Activated gamma-delta T cell treated with Interleukin-2 at 50 U/mL for 16 hours (primary cell): Measurements from ENCODE around the gene NKX1-1.
A peak's percentile ranks its signal among the peaks of the same experiment; 100 is the strongest.

Source experiments
- DNase-seq: peaks from one replicate; pipeline ENCODE4 v3.0.0-alpha.2; 2020

NKX1-1 gene

DNA sequence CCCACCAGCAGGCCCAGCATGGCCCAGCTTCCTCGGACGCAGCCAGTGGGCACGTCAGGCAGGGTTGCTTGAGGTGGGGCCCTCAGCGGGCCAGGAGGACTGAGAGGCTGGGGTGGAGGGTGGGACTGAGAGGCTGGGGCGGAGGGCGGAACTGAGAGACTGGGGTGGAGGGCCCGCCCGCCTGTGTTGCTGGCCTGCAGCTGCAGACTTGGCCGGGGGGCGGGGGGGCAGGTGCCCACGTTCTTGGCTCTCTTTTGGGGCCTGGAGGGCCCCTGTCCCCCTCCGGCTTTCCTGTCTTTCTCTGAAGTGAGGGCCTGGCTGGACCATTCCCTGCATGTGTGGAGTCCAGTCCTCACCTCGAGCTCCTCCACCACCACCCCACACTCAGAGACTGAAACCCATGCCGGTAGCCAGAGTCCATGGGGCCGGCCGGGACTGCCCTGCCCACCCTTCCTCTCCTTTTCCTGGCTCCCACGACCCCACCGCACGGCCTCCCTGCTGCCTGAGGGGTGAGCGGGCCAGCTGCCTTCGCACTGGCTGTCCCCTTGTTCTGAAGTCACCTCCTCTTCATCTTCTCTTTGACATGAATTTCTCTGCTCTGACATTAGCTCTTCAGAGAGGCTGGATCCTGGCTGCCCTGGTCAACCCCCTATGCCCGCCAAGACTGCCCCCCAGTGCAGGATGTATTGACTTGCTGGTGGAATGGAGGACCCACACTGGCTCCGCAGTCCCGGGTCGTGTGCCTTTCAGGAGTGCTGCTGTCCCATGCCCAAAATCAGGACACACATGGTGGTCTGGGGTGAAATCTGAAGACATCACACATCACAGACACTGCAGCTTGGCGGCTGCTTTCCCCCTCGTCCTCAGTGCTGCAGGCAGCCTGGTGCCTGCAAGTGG lies 10.1 kb upstream of the NKX1-1 start:
- DNase-seq = peak; percentile 2

DNA sequence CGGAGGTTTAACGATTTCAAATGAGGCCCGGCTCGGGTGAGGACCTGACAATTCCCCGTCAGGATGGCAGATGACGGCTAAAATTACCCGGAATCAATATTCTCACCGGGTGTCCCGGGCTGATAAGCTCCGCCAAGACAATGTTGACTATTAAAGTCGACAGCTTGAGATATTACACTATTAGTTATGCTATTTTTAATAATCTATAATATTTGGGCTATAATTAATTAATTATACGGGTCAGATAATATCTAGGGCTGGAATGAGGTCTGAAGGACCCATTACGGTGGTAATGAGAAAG lies 9.4 kb upstream of the NKX1-1 start:
- no peak for DNase-seq

GRCh38 chr4:1414831-1415680 lies 8.8 kb upstream of the NKX1-1 start:
- DNase-seq = peak; percentile 2

DNA sequence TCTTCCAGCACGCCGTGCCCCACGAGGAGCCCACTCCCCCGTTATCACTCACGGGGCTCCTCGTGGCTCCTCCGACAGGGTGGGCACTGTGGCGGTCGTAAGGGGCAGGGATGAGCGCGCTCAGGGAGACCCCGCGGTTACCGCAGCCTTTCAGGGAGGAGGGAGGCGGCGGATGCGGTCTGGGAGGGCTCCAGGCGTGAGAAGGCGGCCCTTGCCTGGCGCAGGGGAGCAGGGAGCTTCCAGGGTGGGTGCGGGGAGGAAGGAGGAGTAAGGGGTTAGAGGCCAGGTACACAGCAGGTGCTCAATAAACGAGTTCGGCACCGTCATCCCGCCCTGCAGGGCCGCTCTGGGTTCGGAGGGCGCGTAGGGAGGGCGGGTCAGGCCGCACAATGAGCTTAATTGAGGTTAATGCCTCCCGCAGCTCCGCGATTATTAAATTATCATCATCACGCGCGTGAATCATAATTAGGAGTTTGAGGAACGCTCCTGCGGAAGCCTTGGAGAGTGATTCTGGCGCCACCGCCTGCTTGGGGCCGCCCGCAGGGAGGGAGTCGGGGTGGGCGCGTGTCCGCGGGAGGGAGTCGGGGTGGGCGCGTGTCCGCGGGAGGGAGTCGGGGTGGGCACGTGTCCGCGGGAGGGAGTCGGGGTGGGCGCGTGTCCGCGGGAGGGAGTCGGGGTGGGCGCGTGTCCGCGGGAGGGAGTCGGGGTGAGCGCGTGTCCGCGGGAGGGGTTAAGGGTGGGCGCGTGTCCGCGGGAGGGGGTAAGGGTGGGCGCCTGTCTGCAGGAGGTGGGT lies 7.6 kb upstream of the NKX1-1 start:
- DNase-seq = no peak

DNA sequence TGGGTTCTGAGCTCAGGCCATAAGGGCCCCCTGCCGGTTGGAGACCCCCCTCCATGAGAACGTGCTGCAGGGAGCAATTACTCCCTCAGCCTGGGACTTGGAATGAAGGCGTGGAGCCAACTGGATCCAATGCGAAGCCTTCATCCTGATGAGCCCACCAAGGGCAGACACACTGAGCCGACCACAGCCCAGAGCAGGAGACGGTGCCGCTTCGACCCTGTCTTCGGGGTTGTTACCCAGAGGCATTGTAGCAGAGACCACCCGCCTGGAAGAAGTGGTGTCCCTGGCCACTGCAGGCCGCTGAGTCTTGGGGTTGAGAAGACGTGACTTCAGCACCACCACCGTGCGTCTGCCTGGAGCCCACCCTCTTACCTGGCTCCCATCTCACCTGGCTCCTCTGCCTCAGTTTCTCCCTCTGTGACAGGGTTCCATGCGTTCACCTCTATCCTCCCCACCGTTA lies 7.0 kb upstream of the NKX1-1 start:
- DNase-seq = peak; percentile 1

DNA sequence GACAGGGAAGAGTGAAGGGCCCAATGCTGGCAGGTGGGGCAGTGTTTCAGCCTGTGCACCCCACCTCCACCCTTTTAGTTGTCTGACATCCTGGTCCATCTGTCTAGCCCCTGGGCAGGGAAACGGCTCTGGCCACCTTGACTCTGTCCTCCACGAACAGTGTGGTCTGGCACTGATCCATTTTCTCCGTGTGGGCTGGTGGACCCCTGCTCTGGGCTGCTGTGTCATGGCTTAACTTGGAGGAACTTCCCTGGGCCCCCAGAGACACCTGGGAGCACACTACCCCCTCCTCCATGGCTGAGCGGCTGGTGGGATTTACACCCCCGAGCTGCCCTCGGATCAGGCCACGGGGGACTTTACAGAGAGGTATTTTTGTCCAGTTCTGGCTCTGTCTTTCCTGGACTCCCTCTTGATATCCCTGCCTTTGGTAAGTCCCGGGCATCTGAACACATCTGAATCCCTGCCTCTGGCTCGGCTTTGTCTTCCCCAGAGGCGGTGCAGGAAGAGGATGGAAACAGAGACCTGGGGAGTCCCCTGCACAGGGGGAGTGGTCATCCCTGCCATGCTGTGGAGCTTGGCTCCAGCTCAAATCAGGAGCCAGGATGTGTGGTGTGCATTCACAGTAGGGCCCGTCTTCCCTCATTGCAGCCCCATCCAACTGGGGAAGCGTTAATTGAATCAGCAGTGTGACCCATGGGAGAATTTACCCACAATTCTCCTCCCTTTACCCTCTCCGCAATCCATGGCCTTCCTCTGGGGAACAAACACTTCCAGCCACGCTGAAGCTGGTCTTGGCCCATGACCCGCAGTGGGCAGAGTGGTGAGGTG lies 6.3 kb upstream of the NKX1-1 start:
- peak; percentile 1 for DNase-seq

- DNase-seq = peak; percentile 1
These were observed 5.5 kb upstream of the NKX1-1 start for GRCh38 chr4:1411436-1412375.

- peak; percentile 37 for DNase-seq
These were observed 4.5 kb upstream of the NKX1-1 start for GRCh38 chr4:1410491-1411325.

DNA sequence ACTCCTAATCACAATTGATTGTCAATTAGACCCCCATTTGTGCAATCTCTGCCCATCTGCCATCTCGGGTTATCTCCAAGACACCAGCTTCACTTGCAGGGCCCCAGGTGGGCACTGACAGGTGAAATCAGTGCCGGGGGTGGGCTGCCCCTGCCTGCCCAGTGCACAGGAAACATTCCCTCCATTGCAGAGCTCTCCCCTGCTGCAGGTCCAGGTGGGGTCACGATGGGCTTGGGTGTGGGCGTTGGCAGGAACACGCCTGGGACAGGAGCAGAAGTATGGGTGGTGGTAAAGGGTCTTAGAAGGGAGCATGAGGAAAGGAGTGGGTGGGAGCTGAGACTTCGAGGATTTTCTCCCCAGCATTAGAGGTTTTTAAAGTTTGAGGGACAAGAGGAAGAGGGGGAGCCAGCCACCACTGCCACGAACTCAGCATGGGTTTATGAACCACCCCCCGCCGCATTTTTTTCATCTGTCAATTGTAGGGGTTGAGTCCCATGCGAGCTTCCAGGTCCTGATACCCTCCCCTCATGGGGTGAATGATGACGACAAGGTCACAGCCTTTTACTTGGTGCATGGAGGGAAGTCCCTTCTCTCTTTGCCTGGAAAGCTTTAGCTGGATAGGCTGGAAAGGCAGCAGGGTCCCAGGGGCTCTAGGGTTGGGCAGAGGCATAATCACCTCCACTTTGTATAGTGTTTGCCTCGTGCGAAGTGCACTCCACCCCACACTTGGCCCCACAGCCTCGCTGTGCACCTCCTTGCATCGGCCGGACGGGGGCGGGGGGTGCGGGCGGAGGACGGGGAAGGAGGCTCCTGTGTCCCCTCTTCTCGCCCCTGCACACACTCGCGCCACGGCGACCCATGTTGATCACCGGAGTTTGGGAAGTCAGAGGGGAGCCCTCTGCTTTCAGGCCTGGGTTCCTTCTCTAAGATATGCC lies 3.5 kb upstream of the NKX1-1 start:
- DNase-seq = peak; percentile 1

- peak; percentile 0 for DNase-seq
These were observed 2.8 kb upstream of the NKX1-1 start for GRCh38 chr4:1409079-1409478.

DNA sequence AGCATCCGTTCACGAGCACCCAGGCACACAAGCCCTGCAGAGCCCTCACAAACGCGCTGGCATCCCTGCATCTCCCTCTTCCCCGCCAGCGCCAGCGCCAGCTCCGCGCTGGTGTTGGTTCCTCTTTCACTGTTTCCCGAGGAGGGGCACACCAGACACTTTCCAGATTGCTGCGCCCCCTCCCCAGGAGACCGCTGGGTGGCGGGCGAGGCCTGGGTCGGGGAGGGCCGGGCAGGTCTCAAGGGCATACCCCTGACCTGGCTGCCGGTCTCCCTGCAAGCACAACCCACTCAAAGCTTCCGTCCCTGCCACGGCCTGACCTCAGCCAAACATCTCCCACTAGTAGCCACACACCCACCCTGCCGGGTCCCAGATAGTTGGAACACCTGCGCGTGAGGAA lies 2.2 kb upstream of the NKX1-1 start:
- peak; percentile 2 for DNase-seq

DNA sequence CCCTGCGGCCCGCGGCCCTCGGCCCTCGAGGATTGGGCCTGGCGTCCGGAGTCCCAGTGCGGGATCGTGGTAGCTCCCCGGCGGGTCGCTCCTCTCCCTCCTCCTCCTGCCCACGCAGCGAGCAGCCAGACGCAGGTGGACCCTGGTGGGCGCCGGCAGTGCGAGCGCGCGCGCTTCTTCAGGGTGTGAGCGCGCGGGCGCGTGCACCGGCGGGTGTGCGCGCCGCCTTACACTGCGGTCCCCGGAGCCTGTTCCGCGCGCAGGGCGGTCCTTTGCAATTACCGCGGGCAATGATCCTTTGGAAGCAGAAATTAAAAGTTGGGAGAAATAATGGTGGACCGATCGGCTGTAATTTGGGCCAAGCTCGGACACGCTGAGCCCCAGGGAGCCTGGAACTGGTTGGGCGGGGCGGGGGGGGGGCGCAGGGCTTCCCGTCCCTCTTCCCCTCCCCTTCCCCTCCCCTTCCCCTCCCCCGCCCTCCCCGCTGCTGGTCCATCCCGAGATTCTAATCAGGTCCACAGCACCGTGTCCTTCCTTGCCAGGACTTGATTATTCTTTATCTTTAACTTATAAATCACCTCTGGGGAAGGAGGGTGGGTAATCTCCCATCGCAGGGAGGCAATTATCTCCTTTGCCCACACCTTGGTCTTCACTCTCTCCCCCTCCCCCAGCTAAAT lies 1.6 kb upstream of the NKX1-1 start:
- peak; percentile 1 for DNase-seq

DNA sequence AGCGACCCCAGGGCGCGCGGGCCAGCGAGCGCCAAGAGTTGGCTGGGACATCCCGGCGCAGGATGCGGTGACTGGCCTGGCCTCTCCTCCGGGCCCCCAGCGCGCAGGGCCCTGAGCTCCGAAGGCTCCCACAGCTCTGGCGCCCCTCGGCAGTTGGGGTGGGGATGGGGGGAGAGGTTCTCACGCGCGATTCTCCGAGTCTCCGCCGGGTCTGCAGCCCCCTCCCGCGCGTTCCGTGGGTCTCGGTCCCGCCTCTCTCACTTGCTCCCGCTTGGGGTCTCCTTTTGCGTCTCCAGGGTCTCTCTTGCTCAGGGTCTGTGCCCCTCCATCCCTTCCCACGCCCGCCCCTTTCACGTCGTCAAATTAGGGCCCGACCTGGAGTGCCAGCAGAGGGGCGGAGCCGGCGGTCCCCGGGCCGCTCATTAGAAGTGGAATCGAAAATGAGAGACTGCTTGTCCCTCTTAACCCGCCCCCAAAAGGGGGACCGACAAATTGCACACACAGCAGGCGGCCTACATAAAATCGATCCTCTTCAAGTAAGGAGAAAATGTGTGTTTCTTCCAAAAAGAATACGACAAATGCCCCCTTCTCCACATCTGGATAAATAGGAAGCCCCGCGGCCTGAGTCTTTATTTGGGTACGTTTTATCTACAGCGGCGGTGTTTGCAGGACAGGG lies 877 bp upstream of the NKX1-1 start:
- peak; percentile 2 for DNase-seq

GRCh38 chr4:1405636-1406393 lies 427 bp downstream of the NKX1-1 start:
- DNase-seq = peak; percentile 1

DNA sequence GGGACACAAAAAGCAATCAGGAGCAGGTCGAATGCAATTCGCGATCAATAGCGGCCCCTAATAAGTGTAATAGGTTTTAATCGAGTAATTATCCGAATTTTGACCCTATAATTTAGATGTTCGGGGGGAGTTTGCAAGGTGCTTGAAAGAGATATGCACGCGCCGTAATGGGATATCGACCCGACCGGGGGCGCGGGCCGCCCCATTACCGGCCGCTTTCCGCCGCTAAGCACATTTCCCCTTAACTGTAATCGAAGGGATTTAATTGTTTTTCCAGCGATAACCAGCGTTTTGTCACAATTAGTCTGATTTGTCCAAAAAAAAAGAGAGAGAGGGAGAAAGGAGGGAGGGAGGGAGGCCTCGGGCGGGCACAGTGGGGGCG lies 997 bp downstream of the NKX1-1 start:
- DNase-seq = no peak

- peak; percentile 2 for DNase-seq
These were observed 1.5 kb downstream of the NKX1-1 start for GRCh38 chr4:1404573-1405253.
